HepG2 (cell line): ENCODE data around the gene ABCA13. TPM values are rescaled to one million over a fixed set of nuclear protein-coding genes. Genes with fewer than 3 reads are reported as not detected.

Experiments used
- ATAC-seq: fragments of 200-7000 bp; cut with Tn5 transposase; 3 replicates; pipeline ENCODE4 v1.9.1; 2020; ENCODE audit warnings: mild to moderate bottlenecking, moderate library complexity
- BruUV-seq: library from RNA; stranded (reverse); fragments of 400-500 nt; replicated peaks from 2 replicates; lab custom pipeline; 2021; lab: Mats Ljungman, UMichigan
- CTCF ChIA-PET: fragments of 300-600 bp; formaldehyde crosslinking; extraction: SDS; loops from one replicate; lab custom pipeline; 2021; ENCODE audit warnings: low total read pairs, inconsistent platforms, low intra/inter-chr PET ratio; lab: Yijun Ruan, JAX
- POLR2A ChIA-PET: fragments of 350-600 bp; sonication (Branson Sonifier 250); formaldehyde crosslinking; loops from one replicate; lab custom pipeline; 2020; ENCODE audit warnings: antibody characterized with exemption, inconsistent platforms; lab: Yijun Ruan, JAX
- DNase-seq: peaks from one replicate; pipeline ENCODE4 v3.0.0-alpha.2; 2015; ENCODE audit warnings: low spot score
- FAIRE-seq: peaks from 3 replicates; lab custom pipeline; 2011; peaks lifted over from hg19 to GRCh38; lab: Jason Lieb, UNC
- H2AFZ ChIP-seq: one replicate; pipeline ENCODE4 v1.6.1; 2011; ENCODE audit warnings: low read length, inconsistent platforms
- H3K27ac ChIP-seq: fragments of 300-600 bp; 3 replicates; pipeline ENCODE4 v1.8.0; 2011; ENCODE audit warnings: mixed run types, mild to moderate bottlenecking, mixed read lengths, low read length, inconsistent platforms; ENCODE audit not compliant: insufficient read depth; ENCODE audit errors: extremely low read length
- H3K27me3 ChIP-seq, 2 experiments: fragments of 200-600 bp in 1 of 2; 2 replicates in 1 of 2; 3 replicates in 1 of 2; pipeline versions ENCODE4 v1.6.0 to v1.8.0; 2011; ENCODE audit warnings: low read length in 2 of 2, mild to moderate bottlenecking in 2 of 2, moderate library complexity in 2 of 2, inconsistent platforms in 1 of 2; ENCODE audit not compliant: insufficient read depth in 2 of 2, control insufficient read depth in 1 of 2
- H3K36me3 ChIP-seq, 2 experiments: fragments of 200-600 bp in 1 of 2; replicated peaks in 1 of 2; 2 replicates in 1 of 2; 3 replicates in 1 of 2; pipeline versions ENCODE4 v1.5.1 to v1.8.0; 2011; ENCODE audit warnings: low read length in 2 of 2, inconsistent platforms in 1 of 2; ENCODE audit not compliant: insufficient read depth in 2 of 2, control insufficient read depth in 1 of 2
- H3K4me1 ChIP-seq: 2 replicates; pipeline ENCODE4 v1.5.1; 2012; ENCODE audit warnings: low read length, inconsistent platforms; ENCODE audit not compliant: insufficient read depth
- H3K4me2 ChIP-seq: 2 replicates; pipeline ENCODE4 v1.6.0; 2011; ENCODE audit warnings: low read depth, low read length, inconsistent platforms
- H3K4me3 ChIP-seq, 3 experiments: fragments of 200-600 bp in 1 of 3; sonication (generic), shearing (Covaris generic) in 1 of 3; replicated peaks in 1 of 3; 2 replicates each; pipeline ENCODE4 v1.5.1; 2011 to 2016; ENCODE audit warnings: low read length in 3 of 3, inconsistent platforms in 2 of 3, low read depth in 2 of 3, mild to moderate bottlenecking in 2 of 3, control low read depth in 1 of 3, mixed read lengths in 1 of 3; ENCODE audit not compliant: insufficient read depth in 1 of 3
- H3K79me2 ChIP-seq: one replicate; pipeline ENCODE4 v1.6.1; 2011; ENCODE audit warnings: low read length, inconsistent platforms; ENCODE audit not compliant: insufficient read depth
- H3K9ac ChIP-seq: 2 replicates; pipeline ENCODE4 v1.6.0; 2011; ENCODE audit warnings: mild to moderate bottlenecking, low read depth, low read length, inconsistent platforms; ENCODE audit not compliant: insufficient read depth
- H3K9me3 ChIP-seq: 2 replicates; pipeline ENCODE4 v1.5.1; 2012; ENCODE audit warnings: mild to moderate bottlenecking, low read length
- H4K20me1 ChIP-seq: 2 replicates; pipeline ENCODE4 v1.6.0; 2011; ENCODE audit warnings: inconsistent platforms, mild to moderate bottlenecking, low read length, moderate library complexity; ENCODE audit not compliant: insufficient read depth
- ATAD3A ChIP-seq: sonication (generic); formaldehyde crosslinking; IDR thresholded peaks from 2 replicates; pipeline ENCODE4 v1.4.0; 2020; ENCODE audit warnings: missing genetic modification reagents
- ATF7-NPFF ChIP-seq: sonication (generic); formaldehyde crosslinking; IDR thresholded peaks from 2 replicates; pipeline ENCODE4 v1.8.1; 2023; ENCODE audit warnings: mild to moderate bottlenecking, low read depth, missing genetic modification reagents, moderate library complexity
- MAFF ChIP-seq: IDR thresholded peaks from 2 replicates; pipeline ENCODE4 v1.6.1; 2011; ENCODE audit warnings: low read depth, low read length, improper control_type of control experiment
- RELA ChIP-seq: sonication (generic); formaldehyde crosslinking; IDR thresholded peaks from 2 replicates; pipeline ENCODE4 v1.4.0; 2020; ENCODE audit warnings: missing genetic modification reagents
- ZNF343 ChIP-seq: sonication (generic); formaldehyde crosslinking; IDR thresholded peaks from 2 replicates; pipeline ENCODE4 v1.4.0; 2020; ENCODE audit warnings: mild to moderate bottlenecking, missing genetic modification reagents
- ZNF567 ChIP-seq: sonication (generic); formaldehyde crosslinking; IDR thresholded peaks from 2 replicates; pipeline ENCODE4 v1.8.1; 2023; ENCODE audit warnings: mild to moderate bottlenecking, missing genetic modification reagents, borderline replicate concordance
- ZNF660 ChIP-seq: sonication (generic); formaldehyde crosslinking; IDR thresholded peaks from 2 replicates; pipeline ENCODE4 v1.5.1; 2020; ENCODE audit warnings: mild to moderate bottlenecking, low read depth, missing genetic modification reagents, borderline replicate concordance
- ZNF816 ChIP-seq: sonication (generic); formaldehyde crosslinking; IDR thresholded peaks from 2 replicates; pipeline ENCODE4 v1.8.0; 2022; ENCODE audit warnings: missing genetic modification reagents, mild to moderate bottlenecking, borderline replicate concordance
- WGBS: methylation state at CpG from one replicate; pipeline ENCODE4 v1.1.6; 2017; ENCODE audit warnings: low lambda C conversion rate; 5-methylcytosine and 5-hydroxymethylcytosine counted together
- in situ Hi-C: cut with HindIII; loops from 2 replicates; pipeline ENCODE4 v1.10.0; 2017; ENCODE audit warnings: low pct_unique_long_range_greater_than_20kb; ENCODE audit not compliant: extremely low pct_ligation_motif_present
- intact Hi-C: fragments of 100-400 bp; cut with micrococcal nuclease; formaldehyde crosslinking; loops from one replicate; pipeline ENCODE4 v1.10.0; 2022; ENCODE audit not compliant: unreplicated experiment
- polyA plus RNA-seq, 8 experiments: library from polyadenylated mRNA; depleted of rRNA in 3 of 8; stranded (reverse) in 7 of 8; unstranded in 1 of 8; fragments of >200 nt; fragmentation: Illumina TruSeq in 4 of 8; extraction: Trizol in 4 of 8; gene quantifications; 2 replicates each; pipeline versions ENCODE4 v1.2.1 to v1.2.3, GENCODE V29; 2011 to 2016; ENCODE audit warnings: low read depth in 4 of 8, missing spikeins in 1 of 8, mixed read lengths in 1 of 8; ENCODE audit not compliant: insufficient read depth in 1 of 8
- total RNA-seq, 5 experiments: library from RNA; depleted of rRNA; stranded (reverse); fragments of >200 nt; fragmentation: Illumina TruSeq; extraction: Trizol; gene quantifications; 2 replicates each; pipeline ENCODE4 v1.2.3, GENCODE V29; 2016; ENCODE audit warnings: low read depth in 1 of 5
- TF ChIP-seq, protein P1 (sequence below): sonication (generic); formaldehyde crosslinking; IDR thresholded peaks from 2 replicates; pipeline ENCODE4 v1.4.0; 2020; ENCODE audit warnings: missing genetic modification reagents
- TF ChIP-seq, protein P2 (sequence below), 2 experiments: sonication (generic) in 1 of 2; formaldehyde crosslinking in 1 of 2; IDR thresholded peaks; 2 replicates each; pipeline versions ENCODE4 v1.4.0 to v1.6.1; 2018 to 2020; ENCODE audit warnings: missing genetic modification reagents in 2 of 2, borderline replicate concordance in 1 of 2, low read depth in 1 of 2, mild to moderate bottlenecking in 1 of 2, missing biosample characterization in 1 of 2
- TF ChIP-seq, protein P3 (sequence below): sonication (generic); formaldehyde crosslinking; IDR thresholded peaks from 2 replicates; pipeline ENCODE4 v1.4.0; 2020; ENCODE audit warnings: missing genetic modification reagents
- TF ChIP-seq, protein P4 (sequence below): sonication (generic); formaldehyde crosslinking; IDR thresholded peaks from 2 replicates; pipeline ENCODE4 v1.4.0; 2020; ENCODE audit warnings: missing genetic modification reagents

The ABCA13 gene
- total and polyA plus RNA-seq, 2 of the 13 experiments (the other 11 are each of a cell fraction or from before 2014, with no cell fraction given): 0.03 TPM; not detected in 1

DNA sequence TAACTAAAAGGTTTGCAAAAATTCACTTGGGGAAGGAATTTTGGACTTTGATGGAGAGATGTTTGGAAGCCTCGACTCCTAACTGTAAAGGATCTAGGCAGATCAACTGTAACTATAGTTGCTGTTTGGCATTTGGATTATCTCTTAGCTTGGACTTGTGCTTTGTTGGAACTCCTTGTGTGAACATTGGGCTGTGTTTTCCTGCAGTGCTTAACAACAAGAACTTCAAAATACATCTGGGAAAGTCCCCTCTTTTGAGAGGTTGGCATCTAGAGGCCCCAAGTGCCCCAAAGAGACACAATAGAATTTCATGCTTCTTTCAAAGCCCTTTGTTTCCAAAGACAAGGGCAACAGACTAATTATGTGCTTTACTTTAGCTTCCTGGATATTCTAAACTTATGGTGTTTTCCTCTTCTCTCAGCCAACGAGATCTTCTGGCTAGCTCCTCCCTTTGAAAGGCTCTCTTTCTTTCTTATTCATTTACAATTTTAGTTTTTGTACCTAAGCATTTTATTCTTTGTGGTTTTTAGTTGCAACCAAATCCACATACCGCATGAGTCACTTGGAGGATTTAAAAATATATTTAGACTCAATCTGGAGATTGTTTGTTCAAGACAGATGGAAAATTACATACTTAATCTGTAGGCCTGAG lies 11.6 kb downstream of the ABCA13 start:
- Histone ChIP-seq H4K20me1 (no peaks in the 10 kb centered on the region), H3K4me3 (no peak overlapping the region), H2AFZ (no peak overlapping the region), H3K9me3 (no peaks in the 10 kb centered on the region; the same call in 1 of the 2 replicates)
- no peak for DNase-seq
- no TSS peak for BruUV-seq
- no peak for FAIRE-seq
- in situ Hi-C loops (no loop called here), intact Hi-C loops (no loop called here)
- CTCF ChIA-PET: no interaction called here
- no peak for TF ChIP-seq MAFF
- TF ChIP-seq, protein P1, sequence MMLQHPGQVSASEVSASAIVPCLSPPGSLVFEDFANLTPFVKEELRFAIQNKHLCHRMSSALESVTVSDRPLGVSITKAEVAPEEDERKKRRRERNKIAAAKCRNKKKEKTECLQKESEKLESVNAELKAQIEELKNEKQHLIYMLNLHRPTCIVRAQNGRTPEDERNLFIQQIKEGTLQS (CRISPR knock-in tag): no peak
- TF ChIP-seq, protein P2, sequence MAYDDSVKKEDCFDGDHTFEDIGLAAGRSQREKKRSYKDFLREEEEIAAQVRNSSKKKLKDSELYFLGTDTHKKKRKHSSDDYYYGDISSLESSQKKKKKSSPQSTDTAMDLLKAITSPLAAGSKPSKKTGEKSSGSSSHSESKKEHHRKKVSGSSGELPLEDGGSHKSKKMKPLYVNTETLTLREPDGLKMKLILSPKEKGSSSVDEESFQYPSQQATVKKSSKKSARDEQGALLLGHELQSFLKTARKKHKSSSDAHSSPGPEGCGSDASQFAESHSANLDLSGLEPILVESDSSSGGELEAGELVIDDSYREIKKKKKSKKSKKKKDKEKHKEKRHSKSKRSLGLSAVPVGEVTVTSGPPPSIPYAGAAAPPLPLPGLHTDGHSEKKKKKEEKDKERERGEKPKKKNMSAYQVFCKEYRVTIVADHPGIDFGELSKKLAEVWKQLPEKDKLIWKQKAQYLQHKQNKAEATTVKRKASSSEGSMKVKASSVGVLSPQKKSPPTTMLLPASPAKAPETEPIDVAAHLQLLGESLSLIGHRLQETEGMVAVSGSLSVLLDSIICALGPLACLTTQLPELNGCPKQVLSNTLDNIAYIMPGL (CRISPR knock-in tag; IDR thresholded peaks at IDR 0.05; ENCODE audit: borderline replicate concordance in 1 of 2, low read depth in 1 of 2): no peak
- no peak for TF ChIP-seq ATF7-NPFF (CRISPR knock-in tag)
- no peak for TF ChIP-seq ZNF816 (CRISPR knock-in tag)
- no peak for TF ChIP-seq ZNF567
- TF ChIP-seq RELA: no peak
- TF ChIP-seq, protein P3, sequence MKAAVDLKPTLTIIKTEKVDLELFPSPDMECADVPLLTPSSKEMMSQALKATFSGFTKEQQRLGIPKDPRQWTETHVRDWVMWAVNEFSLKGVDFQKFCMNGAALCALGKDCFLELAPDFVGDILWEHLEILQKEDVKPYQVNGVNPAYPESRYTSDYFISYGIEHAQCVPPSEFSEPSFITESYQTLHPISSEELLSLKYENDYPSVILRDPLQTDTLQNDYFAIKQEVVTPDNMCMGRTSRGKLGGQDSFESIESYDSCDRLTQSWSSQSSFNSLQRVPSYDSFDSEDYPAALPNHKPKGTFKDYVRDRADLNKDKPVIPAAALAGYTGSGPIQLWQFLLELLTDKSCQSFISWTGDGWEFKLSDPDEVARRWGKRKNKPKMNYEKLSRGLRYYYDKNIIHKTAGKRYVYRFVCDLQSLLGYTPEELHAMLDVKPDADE (CRISPR knock-in tag): no peak
- TF ChIP-seq, protein P4, sequence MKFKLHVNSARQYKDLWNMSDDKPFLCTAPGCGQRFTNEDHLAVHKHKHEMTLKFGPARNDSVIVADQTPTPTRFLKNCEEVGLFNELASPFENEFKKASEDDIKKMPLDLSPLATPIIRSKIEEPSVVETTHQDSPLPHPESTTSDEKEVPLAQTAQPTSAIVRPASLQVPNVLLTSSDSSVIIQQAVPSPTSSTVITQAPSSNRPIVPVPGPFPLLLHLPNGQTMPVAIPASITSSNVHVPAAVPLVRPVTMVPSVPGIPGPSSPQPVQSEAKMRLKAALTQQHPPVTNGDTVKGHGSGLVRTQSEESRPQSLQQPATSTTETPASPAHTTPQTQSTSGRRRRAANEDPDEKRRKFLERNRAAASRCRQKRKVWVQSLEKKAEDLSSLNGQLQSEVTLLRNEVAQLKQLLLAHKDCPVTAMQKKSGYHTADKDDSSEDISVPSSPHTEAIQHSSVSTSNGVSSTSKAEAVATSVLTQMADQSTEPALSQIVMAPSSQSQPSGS (CRISPR knock-in tag): no peak
- no peak for TF ChIP-seq ZNF660 (CRISPR knock-in tag)
- TF ChIP-seq ATAD3A: no peak
- TF ChIP-seq ZNF343 (CRISPR knock-in tag): no peak
- TF ChIP-seq, all 625 proteins: peak for 0
- Histone ChIP-seq H3K36me3 (no peaks in the 10 kb centered on the region), H3K4me2 (no peak overlapping the region), H3K9ac (no peak overlapping the region), H3K79me2 (no peaks in the 10 kb centered on the region), H3K4me1 (no peaks in the 10 kb centered on the region), H3K27me3 (peaks cover 0 to 6% of the 10 kb centered on the region in 2 experiments; a peak in 1 of 5 replicates), H3K27ac (no peak overlapping the region)
- POLR2A ChIA-PET: no interaction called here
- ATAC-seq: no peak
- WGBS: under 1% methylated on average over 3 of the region's 3 CpGs
